Posterior cingulate gyrus (tissue), 11 donors: ENCODE data around the gene AIRE.
"Not testable (repeated sequence)": the region's sequence is repeated elsewhere in the genome, so short reads cannot be mapped to it uniquely, and the experiment has no call there.

Source experiments
- DNase-seq, 10 donors: peaks; one replicate each; pipeline versions ENCODE4 v3.0.0 to v3.0.0-alpha.2; 2020 to 2021; ENCODE audit warnings: mixed read lengths in 3 of 10
- intact Hi-C: fragments of 100-400 bp; cut with DNase I; formaldehyde crosslinking; loops from one replicate; pipeline ENCODE4 v1.15.1; 2023

AIRE gene

GRCh38 chr21:44332383-44332782 is 46.7 kb downstream of the AIRE start:
- no peak for DNase-seq
- intact Hi-C loops, result no loop called here

- intact Hi-C loops, result no loop called here
- DNase-seq, result no peak
Measured at GRCh38 chr21:44332965-44333364, 47.3 kb downstream of the AIRE start.

DNA sequence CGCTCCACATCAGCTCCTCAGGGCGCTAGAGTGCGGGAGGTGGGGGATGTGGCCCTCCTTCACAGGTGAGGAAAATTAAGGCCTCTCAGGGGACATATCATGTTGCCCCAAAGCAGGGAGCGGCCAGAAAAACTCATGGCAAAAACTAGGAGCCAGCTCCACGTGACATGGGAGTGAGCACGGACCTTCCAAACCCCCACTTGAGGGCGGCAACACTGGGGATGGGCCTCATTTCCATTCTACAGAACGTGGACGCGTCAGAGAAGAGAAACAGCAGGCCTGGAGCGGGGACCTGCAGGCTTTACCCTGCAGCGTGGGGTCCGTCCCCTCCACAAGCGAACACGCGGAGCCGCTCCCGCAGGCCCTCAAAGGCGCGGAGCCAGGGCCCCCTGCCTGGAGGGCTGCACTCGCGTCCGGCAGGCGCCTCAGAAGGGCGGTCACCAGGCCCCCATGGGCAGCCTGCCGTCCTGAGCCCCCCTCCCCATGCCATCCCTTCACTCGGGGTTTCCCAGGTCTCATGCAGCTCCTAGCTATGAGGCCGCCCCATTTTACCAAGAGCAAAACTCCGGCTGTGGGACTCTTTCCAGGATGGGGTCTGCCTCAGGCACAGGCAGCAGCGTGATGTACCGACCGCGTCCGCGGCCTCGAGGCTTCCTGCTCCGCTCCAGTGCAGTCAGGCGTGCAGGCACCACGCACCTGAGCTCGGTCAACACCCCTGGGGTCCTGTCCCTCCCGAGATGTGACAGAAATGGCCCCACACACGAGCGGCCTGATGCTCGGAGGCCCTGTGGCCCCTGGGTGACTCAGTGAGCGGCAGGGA is 48.0 kb downstream of the AIRE start:
- intact Hi-C loops, result no loop called here
- no peak for DNase-seq

DNA sequence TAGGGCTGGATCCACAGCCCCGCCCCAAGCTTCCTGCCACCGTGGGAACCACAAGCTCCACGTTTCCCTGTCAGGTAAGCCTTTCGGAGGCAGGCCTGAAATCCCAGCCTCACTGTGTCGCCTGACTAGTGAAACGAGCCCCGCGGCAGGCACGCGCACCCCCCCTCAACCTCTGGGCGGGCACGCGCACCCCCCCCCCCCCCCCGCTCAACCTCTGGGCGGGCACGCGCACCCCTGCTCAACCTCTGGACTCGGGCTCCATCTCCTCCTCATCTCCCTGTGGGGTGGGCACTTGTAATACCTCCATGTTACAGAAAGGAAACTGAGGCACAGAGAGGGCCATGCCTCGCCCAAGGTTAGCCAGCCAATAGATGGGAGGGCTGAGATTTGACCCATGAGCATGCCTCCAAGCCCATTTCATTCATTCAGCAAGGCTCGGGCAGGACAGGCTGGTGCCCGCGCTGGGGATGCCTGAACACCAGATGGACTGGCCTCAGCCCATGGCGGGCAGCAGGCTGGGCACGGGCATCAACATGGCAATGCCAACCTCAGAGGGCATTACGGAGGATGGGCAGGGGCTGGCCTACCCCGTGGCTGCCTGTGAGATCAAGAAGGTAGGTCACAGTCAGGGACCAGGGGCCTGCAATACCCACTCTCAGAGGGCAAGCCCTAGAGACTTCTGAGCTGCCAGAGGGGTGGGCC is 48.8 kb downstream of the AIRE start:
- intact Hi-C loops, result loop anchor here (5.0 kb wide), 2 partner anchors 32 to 327 kb away; partner anchors contain the start of gene PFKL
- DNase-seq, result no peak

GRCh38 chr21:44335266-44336059 is 49.8 kb downstream of the AIRE start:
- no peak for DNase-seq
- intact Hi-C loops, result loop anchor here (5.0 kb wide), 2 partner anchors 33 to 328 kb away; partner anchors contain the start of gene PFKL

GRCh38 chr21:44337449-44337848 is 51.8 kb downstream of the AIRE start:
- intact Hi-C loops, result loop anchor here (5.0 kb wide), 2 partner anchors 35 to 330 kb away; partner anchors contain the start of gene PFKL
- no peak for DNase-seq

DNA sequence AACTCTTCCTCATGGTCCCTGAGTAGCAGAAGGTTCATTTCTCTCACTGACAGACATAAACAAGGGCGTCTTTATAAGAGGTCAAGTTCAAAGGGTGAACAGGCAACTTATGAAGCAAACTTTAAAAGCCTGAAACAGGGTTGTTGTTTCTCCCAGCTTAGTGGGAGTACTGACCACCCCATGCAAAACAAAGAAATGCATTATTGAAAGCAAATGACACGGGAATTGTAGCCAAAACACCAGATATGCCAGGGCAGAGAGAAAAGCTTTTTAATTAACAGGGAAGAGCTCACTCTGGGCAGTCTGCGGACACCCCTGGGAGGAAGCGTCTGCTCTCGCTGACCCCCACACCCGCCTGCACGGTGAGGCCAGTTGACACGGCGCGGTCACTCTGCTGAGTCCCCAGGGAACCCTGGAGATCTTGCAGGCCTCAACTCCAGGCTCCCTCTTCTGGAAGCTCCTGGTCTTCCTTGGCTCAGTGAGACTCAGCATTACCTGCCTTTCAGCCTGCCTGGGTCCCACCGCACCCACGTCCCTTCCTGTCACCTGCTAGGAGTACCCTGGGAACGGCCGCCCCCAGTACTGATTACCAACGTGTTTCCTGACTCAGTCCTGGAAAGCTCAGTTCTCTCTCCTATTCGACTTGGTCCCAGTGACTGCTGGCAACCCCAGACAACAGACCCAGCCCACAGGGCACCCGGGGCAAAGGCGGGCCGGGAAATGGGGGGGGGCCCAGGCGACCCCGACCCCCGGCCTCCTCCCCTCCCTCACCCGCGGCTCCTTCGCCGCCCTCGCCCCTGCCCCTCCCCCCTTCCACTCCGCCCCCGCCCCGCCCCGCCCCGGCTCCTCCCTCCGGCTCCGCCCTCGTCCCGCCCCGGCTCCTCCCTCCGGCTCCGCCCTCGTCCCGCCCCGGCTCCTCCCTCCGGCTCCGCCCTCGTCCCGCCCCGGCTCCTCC is 52.5 kb downstream of the AIRE start:
- intact Hi-C loops, result loop anchor here (5.0 kb wide), 2 partner anchors 36 to 331 kb away; partner anchors contain the start of gene PFKL

DNA sequence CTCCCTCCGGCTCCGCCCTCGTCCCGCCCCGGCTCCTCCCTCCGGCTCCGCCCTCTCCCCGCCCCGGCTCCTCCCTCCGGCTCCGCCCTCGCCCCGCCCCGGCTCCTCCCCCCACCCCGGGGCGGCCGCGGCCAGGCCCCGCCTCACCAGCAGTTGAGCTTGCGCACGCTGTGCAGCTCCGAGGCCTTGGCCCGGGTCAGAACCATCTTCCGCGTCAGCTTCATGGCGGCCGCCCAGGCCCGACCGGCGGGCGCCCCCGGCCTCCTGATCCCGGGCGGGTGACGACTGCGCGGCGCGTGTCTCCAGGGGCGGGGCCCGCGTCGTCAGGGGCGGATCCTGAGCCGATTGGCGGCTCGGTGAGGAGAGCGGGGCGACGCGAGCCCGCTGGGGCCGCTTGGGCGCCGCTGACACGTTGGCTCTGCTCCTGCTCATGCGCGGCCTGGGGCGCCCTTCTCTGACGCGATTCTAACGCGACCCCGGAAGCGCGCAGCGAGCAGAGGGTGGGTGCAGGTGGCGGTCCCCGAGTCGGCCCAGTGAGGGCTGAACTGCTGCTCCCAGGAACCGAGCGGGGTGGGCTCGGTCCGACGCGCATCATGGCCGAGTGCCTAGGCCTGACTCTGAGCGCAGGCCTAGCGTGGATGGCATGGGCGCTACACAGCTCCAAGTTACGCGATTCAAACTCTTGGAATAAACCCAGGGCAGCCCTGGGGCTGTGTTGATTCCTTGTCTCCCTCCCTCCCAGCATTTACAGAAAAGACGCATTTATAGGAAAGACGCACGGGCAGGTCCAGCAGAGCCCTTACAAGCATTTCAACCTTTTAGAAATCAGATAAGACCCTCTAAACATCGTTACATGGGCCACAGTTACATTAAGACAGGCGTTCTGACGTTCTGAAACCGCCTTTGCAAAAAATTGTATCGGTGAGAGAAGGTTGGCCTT is 53.6 kb downstream of the AIRE start, which contains the start of gene CFAP410:
CFAP410 (minus strand) TSS at position 420 of the 940 bp plus-strand sequence; CDS start at position 224, 196 bp downstream.
- DNase-seq, result peak; percentile 88 to 99 (median 92)
- intact Hi-C loops, result loop anchor here (5.0 kb wide), 2 partner anchors 37 to 332 kb away; partner anchors contain the start of gene PFKL

More for the DNA sequence above, 52.5 kb downstream of the AIRE start:
- peak in 8 of 10 donors; percentile 40 to 94 (median 59) for DNase-seq

DNA sequence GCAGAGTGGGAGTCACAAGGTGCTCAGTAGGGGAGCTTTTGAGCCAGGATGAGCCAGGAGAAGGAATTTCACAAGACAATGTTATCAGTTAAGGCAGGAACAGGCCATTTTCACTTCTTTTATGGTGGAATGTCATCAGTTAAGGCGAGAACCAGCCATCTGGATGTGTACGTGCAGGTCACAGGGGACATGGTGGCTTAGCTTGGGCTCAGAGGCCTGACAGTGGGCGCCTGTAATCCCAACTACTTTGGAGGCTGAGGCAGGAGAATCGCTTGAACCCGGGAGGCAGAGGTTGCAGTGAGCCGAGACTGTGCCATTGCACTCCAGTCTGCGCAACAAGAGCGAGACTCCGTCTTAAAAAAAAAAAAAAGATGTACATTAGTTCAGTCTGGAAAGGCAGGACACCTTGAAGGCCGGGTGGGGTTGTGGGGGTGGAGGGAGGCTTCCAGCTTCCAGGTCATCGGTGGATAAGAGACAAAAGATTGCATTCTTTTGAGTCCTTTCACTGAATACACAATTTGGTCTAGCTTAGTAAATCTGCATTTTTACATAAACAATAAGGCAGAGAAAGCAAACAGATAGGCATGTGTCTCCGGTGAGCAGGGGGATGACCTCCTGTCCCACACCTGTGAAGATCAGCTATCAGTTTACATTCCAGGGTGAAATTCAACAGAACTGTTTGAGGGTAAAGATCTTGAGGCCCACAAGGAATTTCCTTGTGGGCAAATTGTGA is 56.2 kb downstream of the AIRE start:
- peak in 2 of 10 donors; percentile 6 to 51 for DNase-seq
- intact Hi-C loops, result not testable (repeated sequence)

GRCh38 chr21:44342981-44343380 is 57.3 kb downstream of the AIRE start:
- intact Hi-C loops, result not testable (repeated sequence)
- DNase-seq, result peak in 2 of 10 donors; percentile 1 to 40

DNA sequence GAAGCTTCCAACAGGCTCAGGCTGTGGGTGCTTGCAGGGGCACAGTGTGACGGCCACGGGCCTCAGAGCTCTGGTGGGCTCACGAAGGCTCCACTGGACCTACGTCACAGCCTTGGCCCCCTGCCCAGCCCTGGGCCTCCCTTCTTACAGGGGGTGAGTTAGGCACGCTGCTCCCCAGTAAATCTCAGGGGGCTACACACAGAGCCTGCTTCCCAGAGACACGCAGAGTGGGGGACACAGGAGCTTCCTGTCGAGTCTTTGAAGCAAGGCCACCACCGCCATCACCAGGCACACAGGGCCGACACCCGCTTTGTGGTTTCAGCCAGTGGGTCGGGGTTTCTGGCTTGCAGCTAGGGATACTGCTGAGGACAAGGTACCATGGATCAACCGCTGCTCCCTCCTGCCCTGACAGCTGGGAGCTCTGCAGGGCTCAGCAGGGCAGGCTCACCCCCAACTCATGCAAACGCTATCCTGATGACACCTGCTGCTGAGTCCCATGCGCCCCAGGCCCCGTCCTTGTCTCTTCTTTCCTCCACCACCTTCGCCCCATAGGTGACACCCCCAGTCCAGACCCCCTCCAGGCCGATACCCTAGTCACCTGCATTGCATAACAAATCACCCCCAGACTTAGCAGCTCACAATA is 59.0 kb downstream of the AIRE start:
- DNase-seq, result peak in 2 of 10 donors; percentile 63 to 77
- intact Hi-C loops, result no loop called here

GRCh38 chr21:44345495-44345894 is 59.8 kb downstream of the AIRE start:
- intact Hi-C loops, result no loop called here
- DNase-seq, result peak in 2 of 10 donors; percentile 41 to 45

DNA sequence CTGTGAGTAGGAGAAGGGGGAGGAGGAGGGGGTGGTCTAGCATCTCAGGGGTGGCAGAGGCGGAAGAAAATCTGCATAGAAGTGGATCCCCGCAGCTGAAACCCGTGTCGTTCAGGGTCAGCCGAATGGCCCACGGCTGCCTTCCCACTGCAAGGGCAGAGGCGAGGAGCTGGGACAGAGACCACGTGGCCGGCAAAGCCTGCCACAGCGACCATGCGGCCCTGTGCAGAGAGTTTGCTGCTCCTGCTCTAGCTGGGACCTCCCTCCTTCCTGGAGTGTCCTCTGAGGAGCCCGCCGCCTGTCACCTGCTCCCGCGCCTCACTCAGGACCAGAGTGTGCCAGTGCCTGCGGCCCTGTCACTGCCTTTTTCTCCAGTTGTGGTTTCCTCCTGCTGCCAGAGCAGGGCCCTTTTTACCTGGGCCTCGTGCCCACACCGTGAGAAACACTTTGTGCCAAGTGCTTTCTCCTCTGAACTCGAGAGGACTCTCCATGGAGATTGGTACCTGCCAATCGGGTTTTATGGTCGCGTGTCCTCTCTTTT is 62.3 kb downstream of the AIRE start:
- peak in 2 of 10 donors; percentile 62 to 65 for DNase-seq
- intact Hi-C loops, result no loop called here
